NB4 (cell line): ENCODE data around the gene PDCL3.

Experiments
- DNase-seq: peaks from one replicate; pipeline ENCODE4 v3.0.0; 2010; ENCODE audit warnings: low read depth
- H3K4me3 ChIP-seq: one replicate; pipeline ENCODE4 v1.5.1; 2011; ENCODE audit warnings: mild to moderate bottlenecking, low read depth, low read length, moderate library complexity
- MYC ChIP-seq: IDR thresholded peaks from 2 replicates; pipeline ENCODE4 v1.6.1; 2011; ENCODE audit warnings: low read depth, low read length
- POLR2A ChIP-seq: IDR thresholded peaks from 2 replicates; pipeline ENCODE4 v1.6.1; 2011; ENCODE audit warnings: mild to moderate bottlenecking; ENCODE audit not compliant: insufficient read length; ENCODE audit errors: extremely low read depth
- TF ChIP-seq, protein P1 (sequence below): IDR thresholded peaks from 2 replicates; pipeline ENCODE4 v1.6.1; 2011; ENCODE audit warnings: low read depth, low read length
- TF ChIP-seq, protein P2 (sequence below): IDR thresholded peaks from one replicate; pipeline ENCODE4 v1.5.1; 2012; ENCODE audit warnings: low read depth, low read length

The PDCL3 gene

DNA sequence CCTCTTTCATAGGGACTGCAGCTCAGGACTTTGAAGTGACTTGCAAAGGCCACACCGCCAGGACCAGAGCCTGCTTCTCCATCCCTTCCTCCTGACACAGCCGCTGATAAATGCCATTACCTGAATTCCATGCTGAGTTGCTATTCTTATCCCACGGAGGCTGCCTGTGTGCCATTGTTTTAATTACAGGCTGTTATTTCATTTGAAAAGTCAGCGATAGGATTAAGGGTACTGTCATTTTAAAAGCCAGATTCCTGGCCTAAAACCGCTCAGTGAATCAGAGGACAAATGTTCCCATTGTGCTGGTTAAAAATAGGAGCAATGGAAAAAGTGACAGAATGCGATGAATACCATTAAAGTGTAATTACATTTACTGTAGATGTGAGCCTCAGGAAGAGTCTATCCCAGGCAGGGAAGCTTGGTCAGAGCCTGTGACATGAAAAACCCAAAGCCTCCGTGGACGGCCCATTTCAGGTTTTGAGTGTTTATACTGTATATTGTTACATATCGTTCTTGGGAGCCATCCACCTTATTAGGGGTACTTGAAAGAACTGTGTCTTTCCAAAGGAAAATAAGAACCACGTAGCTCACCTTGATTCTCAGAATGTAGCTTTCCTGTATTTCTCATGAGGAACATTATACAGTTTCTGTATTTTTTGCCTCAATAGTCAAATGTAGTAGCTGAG lies 41.3 kb downstream of the PDCL3 start:
- TF ChIP-seq POLR2A (no peak), MYC (no peak)
- TF ChIP-seq, protein P1, sequence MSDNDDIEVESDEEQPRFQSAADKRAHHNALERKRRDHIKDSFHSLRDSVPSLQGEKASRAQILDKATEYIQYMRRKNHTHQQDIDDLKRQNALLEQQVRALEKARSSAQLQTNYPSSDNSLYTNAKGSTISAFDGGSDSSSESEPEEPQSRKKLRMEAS: no peak
- TF ChIP-seq, protein P2, sequence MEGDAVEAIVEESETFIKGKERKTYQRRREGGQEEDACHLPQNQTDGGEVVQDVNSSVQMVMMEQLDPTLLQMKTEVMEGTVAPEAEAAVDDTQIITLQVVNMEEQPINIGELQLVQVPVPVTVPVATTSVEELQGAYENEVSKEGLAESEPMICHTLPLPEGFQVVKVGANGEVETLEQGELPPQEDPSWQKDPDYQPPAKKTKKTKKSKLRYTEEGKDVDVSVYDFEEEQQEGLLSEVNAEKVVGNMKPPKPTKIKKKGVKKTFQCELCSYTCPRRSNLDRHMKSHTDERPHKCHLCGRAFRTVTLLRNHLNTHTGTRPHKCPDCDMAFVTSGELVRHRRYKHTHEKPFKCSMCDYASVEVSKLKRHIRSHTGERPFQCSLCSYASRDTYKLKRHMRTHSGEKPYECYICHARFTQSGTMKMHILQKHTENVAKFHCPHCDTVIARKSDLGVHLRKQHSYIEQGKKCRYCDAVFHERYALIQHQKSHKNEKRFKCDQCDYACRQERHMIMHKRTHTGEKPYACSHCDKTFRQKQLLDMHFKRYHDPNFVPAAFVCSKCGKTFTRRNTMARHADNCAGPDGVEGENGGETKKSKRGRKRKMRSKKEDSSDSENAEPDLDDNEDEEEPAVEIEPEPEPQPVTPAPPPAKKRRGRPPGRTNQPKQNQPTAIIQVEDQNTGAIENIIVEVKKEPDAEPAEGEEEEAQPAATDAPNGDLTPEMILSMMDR: no peak
- H3K4me3 ChIP-seq: no peak overlapping the region
- DNase-seq: no peak

DNA sequence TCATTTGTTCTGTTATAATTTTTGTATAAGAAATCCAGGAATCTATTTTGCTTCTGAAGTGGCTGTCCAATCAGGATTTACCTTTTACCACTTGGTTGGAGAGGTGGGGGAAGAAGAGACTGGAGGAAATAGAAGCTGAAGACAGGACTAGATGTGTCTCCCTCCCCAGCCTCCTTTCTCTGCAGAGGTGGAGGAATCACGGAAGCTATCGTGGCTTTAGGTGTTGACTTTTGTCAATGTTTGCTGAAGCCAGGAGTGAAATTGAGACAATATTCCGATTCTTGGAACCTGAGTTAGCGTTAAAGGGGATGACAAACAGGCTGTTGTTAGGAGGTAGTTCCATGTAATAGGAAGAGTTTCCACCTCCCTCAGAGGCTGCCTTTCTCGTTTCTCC lies 43.5 kb downstream of the PDCL3 start:
- TF ChIP-seq, protein P1: no peak
- TF ChIP-seq MYC: no peak
- no peak for DNase-seq
- H3K4me3 ChIP-seq: no peak overlapping the region

DNA sequence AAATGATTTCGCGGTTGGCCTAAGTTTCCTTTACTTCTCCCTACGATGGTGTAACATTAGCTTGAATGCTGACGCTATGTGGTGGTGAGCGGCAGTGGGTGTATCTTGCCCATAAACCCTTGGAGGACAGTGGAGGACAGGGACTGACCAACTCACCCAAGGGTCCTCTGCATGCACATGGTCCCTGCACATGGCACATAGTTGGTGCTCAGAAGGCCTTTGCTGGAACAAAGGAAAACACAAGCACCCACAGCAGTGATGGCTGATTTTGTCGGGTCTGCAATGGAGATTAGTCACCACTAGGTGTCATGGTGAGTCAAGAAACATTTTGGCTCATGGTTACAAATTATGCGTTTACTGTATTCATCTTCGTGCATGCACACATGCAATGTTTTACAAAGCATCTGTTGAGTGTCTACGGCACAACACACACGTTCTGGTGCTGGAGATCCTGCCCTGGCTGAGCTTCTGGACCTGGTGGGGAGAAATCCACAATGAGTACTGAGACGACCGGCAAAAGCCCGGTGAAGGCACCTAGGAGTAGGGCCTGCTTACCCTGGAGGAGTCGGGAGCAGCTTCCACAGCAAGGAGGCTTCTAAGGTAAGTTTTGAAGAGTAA lies 44.0 kb downstream of the PDCL3 start:
- TF ChIP-seq, protein P2: peak; percentile 86
- TF ChIP-seq, protein P1: peak; percentile 57
- TF ChIP-seq MYC: no peak
- no peak for TF ChIP-seq POLR2A
- H3K4me3 ChIP-seq: no peak overlapping the region
- DNase-seq: peak; percentile 60

DNA sequence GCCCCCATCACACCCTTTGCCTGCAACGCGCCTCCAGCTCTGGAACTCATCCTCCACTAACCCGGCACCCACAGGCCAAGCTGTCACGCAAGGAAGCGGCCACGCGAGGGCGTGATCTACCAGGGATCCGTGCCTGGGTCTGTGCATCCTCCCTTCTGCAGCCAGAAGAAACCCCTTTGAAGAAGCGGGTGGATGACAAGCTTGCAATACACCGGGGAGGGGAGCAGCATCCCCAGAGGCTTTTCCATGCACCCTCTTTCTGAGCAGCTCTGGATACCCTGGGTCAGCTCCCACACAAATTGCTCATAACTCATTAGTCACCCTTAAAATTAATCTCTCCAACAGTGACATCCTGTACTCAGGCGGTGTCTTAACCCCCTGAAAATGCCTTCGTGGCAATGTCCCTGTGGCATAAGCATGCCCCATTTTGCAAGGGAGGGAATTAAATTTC lies 47.6 kb downstream of the PDCL3 start:
- peak; percentile 74 for DNase-seq
- TF ChIP-seq MYC: no peak
- TF ChIP-seq, protein P2: peak; percentile 74
- no peak overlapping the region for H3K4me3 ChIP-seq

DNA sequence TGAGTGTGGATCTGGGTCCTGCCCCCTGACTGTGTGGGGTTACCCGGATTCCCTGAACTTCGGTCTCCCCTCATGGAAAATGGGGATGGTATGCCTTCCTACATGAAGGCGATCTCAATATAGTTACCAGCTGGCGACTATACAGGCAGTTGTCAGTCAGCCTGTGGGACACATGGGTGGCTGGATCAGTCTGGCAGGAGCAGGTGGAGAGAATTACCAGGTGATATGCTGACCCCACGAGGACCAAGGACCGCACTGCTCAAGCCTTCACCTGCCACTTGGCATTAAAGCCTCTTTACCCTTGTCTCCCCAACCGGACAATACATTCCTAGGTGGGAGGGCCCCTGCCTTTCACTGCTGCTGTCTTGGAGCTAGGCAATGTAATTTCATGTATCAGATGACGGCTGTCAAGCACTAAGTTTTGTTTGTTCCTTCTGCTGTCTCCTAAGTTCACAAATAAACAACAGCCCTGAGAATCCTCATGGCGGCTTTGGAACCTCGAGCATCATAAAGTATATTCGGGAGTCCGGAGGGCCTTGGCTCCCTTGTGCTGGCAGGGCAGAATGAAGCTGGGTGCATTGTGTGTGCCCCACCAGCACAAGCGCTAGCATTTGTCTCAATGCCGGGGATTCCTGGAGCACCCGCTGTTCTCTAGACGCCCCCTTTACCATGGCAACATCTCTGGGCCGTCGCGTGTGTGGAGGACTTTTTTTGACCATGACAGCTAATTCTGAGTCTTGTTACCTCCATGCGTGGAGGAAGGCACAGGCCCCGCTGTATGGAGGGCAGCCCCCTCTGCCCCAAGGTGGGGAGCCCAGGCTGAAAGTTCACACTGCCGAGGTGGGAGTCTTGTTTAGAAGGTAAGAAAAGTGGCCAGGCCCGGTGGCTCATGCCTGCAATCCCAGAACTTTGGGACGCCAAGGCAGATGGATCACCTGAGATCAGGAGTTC lies 48.6 kb downstream of the PDCL3 start:
- DNase-seq: no peak
- TF ChIP-seq POLR2A (no peak), MYC (no peak)
- TF ChIP-seq, protein P1: no peak
- TF ChIP-seq, protein P2: no peak
- no peak overlapping the region for H3K4me3 ChIP-seq

DNA sequence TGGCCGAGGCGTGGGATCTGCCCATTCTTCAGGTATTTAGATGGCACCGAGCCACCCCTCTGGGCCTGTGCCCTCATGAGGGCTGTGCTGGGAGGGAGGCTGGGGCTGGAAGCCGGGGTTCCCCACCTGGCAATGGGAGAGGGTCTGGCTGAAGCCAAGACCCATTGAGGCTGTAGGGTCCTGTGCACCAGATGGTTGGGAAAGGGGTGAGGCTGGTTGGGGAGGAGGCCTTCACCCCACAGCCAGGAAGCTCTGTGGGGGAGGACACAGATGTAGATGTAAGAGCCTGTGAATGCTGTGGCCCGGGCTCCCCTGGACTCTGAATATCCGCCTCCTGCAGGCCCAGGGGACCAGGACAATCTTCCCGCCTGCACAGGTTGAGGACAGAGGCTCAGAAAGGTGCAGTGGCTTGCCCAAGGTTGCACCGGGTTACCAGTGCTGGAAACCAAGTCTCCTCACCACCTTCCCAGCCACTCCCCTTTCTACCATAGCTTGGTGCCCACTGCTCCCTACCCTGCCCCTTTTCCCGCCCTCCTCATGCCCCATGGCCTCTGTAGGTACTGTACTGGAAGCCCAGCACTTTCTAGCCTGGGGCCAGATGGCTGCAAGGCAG lies 49.7 kb downstream of the PDCL3 start:
- TF ChIP-seq, protein P1: no peak
- TF ChIP-seq, protein P2: no peak
- TF ChIP-seq MYC (no peak), POLR2A (no peak)
- H3K4me3 ChIP-seq: no peak overlapping the region
- DNase-seq: no peak
